HG02981 (cell line): ENCODE data around the gene UBAP2.
"Not testable (repeated sequence)": the region's sequence is repeated elsewhere in the genome, so short reads cannot be mapped to it uniquely, and the experiment has no call there.

Experiments used
- ATAC-seq: cut with Tn5 transposase; IDR thresholded peaks from one replicate; pipeline ENCODE4 v1.9.1; 2021; ENCODE audit warnings: mild to moderate bottlenecking, moderate library complexity; ENCODE audit not compliant: unreplicated experiment

The UBAP2 gene

DNA sequence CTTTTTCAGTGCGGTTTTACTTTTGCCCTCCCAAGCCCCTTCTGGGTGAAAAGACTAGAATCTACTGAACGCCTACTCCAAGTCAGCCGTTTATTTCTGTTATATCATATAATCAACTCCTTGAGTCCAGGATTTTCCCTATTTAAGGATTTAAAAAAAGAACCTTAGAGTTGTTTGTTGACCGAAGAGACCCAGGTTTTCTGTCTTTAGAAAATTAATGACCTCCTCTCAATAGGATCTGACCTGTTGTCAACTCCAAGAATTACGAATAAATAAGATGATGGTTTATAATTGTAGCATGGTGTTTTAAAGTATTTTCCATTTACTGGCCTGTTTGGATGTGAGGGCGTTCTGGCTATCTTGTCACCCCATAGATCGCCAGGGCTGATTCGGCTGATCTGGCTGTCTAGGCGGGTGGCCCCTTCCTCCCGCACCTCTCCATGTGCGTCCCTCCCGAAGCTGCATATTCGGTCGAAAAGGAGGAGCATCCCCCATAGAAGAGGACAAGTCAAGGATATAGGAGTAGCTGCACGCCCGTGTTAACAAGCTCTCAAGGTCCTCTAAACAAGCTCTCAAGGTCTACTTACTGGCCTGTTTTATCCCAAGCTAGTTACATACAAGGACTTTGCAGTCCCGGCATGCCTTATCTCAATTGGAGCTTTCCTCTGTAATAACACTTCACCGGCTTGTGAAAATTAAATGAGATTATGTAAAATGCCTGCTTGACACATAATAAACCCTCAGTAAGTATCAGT lies 1.1 kb upstream of the UBAP2 start:
- ATAC-seq: no peak

DNA sequence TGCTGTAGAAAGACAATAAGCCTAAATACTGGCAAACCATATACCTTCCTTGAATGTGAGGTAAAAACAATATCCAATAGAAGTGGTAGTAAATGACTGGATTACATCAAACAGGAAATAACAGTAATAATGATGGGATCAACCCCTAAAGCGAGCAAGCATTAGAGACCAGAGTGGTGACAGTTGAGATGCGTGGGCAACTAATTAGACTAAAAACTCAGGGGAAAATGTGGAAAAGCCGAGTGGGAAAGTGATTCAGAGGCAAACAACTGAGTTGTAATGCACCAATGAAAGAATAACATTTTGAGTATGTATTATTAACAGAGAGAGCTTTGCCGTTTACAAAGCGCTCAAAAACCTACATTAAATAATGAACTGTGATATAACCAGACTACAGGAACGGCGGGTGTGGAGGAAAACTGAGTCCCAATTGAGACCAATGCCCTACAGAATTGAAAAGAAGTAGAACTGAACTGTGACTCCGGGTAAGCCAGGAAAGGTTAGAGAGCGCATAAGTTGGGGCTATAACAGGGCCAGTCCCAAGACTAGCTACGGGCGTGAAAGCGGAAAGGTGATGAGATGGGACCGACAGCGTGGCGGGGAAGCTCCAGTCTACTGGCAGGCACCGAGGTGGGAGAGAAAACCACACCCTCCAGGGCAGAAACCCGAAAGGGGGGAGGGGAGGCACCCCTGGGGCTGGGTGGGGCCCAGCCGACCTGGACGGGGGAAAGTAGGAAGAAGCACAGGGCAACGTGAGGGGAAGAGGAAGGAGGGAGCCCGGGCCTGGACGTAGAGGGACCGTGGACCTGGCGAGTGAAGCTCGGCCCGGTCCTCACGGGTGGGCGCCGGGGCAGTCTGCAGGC lies 592 bp downstream of the UBAP2 start:
- peak; percentile 23 for ATAC-seq

GRCh38 chr9:34046784-34047379 lies 1.8 kb downstream of the UBAP2 start:
- ATAC-seq: no peak

GRCh38 chr9:34045903-34046302 lies 2.8 kb downstream of the UBAP2 start:
- ATAC-seq: no peak

DNA sequence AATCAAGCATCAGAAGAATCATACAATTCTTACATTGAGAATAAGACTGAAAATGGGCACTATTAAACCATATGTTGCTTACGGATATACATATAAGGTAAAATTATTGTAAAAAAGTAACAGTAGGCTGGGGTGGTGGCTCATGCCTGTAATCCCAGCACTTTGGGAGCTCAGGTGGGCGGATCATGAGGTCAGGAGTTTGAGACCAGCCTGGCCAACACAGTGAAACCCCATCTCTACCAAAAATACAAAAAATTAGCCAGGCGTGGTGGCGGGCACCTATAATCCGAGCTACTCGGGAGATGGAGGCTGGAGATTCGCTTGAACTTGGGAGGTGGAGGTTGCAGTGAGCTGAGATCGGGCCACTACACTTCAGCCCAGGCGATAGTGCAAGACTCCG lies 6.6 kb downstream of the UBAP2 start:
- ATAC-seq: not testable (repeated sequence)

DNA sequence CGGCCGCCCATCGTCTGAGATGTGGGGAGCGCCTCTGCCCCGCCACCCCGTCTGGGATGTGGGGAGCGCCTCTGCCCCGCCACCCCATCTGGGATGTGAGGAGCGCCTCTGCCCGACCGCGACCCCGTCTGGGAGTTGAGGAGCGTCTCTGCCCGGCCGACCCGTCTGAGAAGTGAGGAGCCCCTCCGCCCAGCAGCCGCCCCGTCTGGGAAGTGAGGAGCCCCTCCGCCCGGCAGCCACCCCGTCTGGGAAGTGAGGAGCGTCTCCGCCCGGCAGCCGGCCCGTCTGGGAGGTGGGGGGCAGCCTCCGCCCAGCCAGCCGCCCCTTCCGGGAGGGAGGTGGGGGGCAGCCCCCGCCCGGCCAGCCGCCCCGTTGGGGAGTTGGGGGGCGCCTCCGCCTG lies 9.8 kb downstream of the UBAP2 start:
- ATAC-seq: not testable (repeated sequence)

DNA sequence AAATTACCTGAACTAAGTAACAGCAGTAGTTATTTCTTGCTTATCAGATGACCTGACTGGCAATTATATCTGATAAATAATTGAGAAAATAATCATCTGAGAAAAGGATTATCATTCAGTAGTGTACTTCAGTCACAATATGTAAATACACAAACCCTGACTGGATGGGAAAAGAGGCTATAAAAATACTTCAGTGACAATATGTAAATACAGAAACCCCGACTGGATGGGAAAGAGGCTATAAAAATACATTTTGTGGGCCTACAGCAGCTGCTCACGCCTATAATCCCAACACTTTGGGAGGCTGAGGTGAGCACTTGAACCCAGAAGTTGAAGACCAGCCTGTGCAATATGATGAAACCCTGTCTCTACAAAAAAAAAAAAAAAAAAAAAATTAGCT lies 11.1 kb downstream of the UBAP2 start:
- no peak for ATAC-seq

- ATAC-seq: no peak
These were observed 12.1 kb downstream of the UBAP2 start for GRCh38 chr9:34036625-34037024.

GRCh38 chr9:34035656-34036055 lies 13.0 kb downstream of the UBAP2 start:
- ATAC-seq: no peak

DNA sequence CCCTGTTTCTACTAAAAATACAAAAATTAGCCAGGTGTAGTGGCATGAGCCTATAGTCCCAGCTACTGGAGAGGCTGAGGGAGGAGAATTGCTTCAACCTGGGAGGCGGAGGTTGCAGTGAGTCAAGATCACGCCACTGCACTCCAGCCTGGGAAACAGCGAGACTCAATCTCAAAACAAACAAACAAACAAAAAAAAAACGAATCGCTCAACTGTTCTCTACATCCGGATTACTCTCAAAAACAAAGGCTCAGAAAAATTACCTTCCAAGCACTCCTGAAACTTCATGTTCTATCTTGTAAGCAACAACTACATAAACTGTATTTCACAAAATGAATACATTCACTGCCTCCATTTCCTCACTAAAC lies 14.0 kb downstream of the UBAP2 start:
- no peak for ATAC-seq

DNA sequence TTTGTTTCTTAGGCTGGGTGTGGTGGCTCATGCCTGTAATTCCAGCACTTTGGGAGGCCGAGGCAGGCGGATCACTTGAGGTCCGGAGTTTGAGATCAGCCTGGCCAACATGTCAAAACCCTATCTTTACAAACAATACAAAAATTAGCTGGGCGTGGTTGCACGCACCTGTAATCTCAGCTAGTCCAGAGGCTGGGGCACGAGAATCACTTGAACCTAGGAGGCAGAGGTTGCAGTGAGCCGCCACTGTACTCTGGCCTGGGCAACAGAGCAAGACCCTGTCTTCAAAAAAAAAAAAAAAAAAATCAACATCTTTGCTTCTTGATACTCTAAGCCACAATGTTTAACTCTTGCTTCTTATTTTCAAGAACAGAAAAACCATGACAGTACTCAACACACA lies 16.1 kb downstream of the UBAP2 start:
- no peak for ATAC-seq

- no peak for ATAC-seq
These were observed 20.7 kb downstream of the UBAP2 start for GRCh38 chr9:34027845-34028574.

- no peak for ATAC-seq
These were observed 22.9 kb downstream of the UBAP2 start for GRCh38 chr9:34025811-34026210.

DNA sequence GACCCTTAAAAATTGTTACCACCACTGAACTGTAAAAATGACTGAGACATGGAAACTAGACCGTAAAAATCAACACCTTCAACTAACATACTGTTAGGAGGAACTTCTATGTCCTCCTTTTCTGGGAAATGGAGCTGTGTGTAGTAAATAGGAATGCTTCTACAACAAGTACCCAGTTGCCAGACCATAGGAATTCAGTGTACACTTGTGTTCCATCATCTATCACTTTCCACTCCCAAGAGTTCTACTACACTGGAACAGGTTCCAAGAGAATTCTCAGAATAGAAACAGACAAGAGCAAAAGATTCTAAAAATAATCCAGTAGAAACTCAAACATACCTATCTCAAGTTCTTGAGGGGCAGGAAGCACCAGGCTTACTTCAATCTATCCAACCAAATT lies 23.6 kb downstream of the UBAP2 start:
- no peak for ATAC-seq

DNA sequence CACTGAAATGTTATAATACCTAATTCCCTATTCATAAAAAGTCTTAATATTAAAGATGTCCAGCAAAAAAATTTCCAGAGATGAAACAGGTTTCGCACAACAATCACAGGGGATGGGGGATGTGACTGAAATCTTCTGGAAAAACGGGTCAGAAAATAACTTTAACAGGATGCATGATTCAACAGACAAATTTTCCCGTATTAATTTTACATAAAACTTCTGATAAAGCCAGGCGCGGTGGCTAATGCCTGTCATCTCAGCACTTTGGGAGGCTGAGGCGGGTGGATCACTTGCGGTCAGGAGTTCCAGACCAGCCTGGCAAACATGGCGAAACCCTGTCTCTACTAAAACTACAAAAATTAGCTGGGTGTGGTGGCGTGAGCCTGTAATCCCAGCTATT lies 24.2 kb downstream of the UBAP2 start:
- not testable (repeated sequence) for ATAC-seq

- ATAC-seq: no peak
These were observed 32.5 kb downstream of the UBAP2 start for GRCh38 chr9:34016149-34016548.

- no peak for ATAC-seq
These were observed 37.7 kb downstream of the UBAP2 start for GRCh38 chr9:34010979-34011378.

- no peak for ATAC-seq
These were observed 46.7 kb downstream of the UBAP2 start for GRCh38 chr9:34001951-34002350.

- ATAC-seq: no peak
These were observed 47.4 kb downstream of the UBAP2 start for GRCh38 chr9:34001298-34001697.

DNA sequence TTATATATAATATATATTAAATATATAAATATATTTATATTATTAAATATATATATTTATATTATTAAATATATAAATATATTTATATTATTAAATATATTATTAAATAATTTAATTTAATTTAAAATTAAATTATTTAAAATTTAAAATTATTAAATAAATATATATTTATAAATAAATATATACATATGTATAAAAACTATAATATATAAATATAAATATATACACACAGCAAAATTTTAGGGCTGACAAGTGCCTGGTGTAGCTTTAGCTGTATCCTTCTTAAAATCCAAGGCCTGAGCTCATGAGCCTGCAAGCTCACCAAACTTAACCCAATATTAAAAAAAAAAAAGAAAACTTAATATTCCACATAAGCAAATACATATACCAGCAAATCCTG lies 53.2 kb downstream of the UBAP2 start:
- no peak for ATAC-seq

- ATAC-seq: no peak
These were observed 55.6 kb downstream of the UBAP2 start for GRCh38 chr9:33993104-33993503.
